ENCODE data around the gene BLTP2.

BLTP2 gene

GRCh38 chr17:28648698-28649097 lies 3.7 kb upstream of the BLTP2 start:
- TF ChIP-seq CTCF (conservative IDR thresholded peaks at IDR 0.05; ENCODE audit: control insufficient read depth, insufficient read depth, low read depth, low read length) = no peak
- H3K4me3 ChIP-seq (ENCODE audit: control insufficient read depth, low read depth, low read length) = no peak overlapping the region
- DNase-seq (ENCODE audit: low read depth) = no peak

GRCh38 chr17:28646039-28646754 lies 1.2 kb upstream of the BLTP2 start:
- no peak for TF ChIP-seq CTCF (conservative IDR thresholded peaks at IDR 0.05; ENCODE audit: control insufficient read depth, insufficient read depth, low read depth, low read length)
- no peak overlapping the region for H3K4me3 ChIP-seq (ENCODE audit: control insufficient read depth, low read depth, low read length)
- no peak for DNase-seq (ENCODE audit: low read depth)

- DNase-seq (ENCODE audit: low read depth) = no peak
- peak overlapping the region; percentile 70 for H3K4me3 ChIP-seq (ENCODE audit: control insufficient read depth, low read depth, low read length)
- no peak for TF ChIP-seq CTCF (conservative IDR thresholded peaks at IDR 0.05; ENCODE audit: control insufficient read depth, insufficient read depth, low read depth, low read length)
Observed at GRCh38 chr17:28645576-28645939, 600 bp upstream of the BLTP2 start.

- peak; percentile 39 for DNase-seq (ENCODE audit: low read depth)
- H3K4me3 ChIP-seq (ENCODE audit: control insufficient read depth, low read depth, low read length) = peak overlapping the region; percentile 90
- peak; percentile 47 for TF ChIP-seq CTCF (conservative IDR thresholded peaks at IDR 0.05; ENCODE audit: control insufficient read depth, insufficient read depth, low read depth, low read length)
Observed at GRCh38 chr17:28643983-28644786, 773 bp downstream of the BLTP2 start.

- H3K4me3 ChIP-seq (ENCODE audit: control insufficient read depth, low read depth, low read length) = no peak overlapping the region
- DNase-seq (ENCODE audit: low read depth) = no peak
- no peak for TF ChIP-seq CTCF (conservative IDR thresholded peaks at IDR 0.05; ENCODE audit: control insufficient read depth, insufficient read depth, low read depth, low read length)
Observed at GRCh38 chr17:28641579-28641978, 3.4 kb downstream of the BLTP2 start.

GRCh38 chr17:28635506-28635905 lies 9.5 kb downstream of the BLTP2 start:
- no peak for DNase-seq (ENCODE audit: low read depth)
- H3K4me3 ChIP-seq (ENCODE audit: control insufficient read depth, low read depth, low read length) = no peak overlapping the region
- TF ChIP-seq CTCF (conservative IDR thresholded peaks at IDR 0.05; ENCODE audit: control insufficient read depth, insufficient read depth, low read depth, low read length) = no peak
